Lower leg skin (tissue), 3 donors: ENCODE measurements around the gene GPR37.

Experiments used
- POLR2A ChIP-seq, 2 donors: fragments of 450-650 bp; IDR thresholded peaks; one replicate each; pipeline ENCODE4 v1.6.1; 2016 to 2017; ENCODE audit warnings: antibody characterized with exemption in 2 of 2, mild to moderate bottlenecking in 1 of 2, moderate library complexity in 1 of 2
- TF ChIP-seq, protein P1 (sequence below), 3 donors: fragments of 450-650 bp; IDR thresholded peaks; one replicate each; pipeline ENCODE4 v1.5.1; 2016; ENCODE audit warnings: antibody characterized with exemption in 3 of 3, mild to moderate bottlenecking in 3 of 3, moderate library complexity in 2 of 3

DNA sequence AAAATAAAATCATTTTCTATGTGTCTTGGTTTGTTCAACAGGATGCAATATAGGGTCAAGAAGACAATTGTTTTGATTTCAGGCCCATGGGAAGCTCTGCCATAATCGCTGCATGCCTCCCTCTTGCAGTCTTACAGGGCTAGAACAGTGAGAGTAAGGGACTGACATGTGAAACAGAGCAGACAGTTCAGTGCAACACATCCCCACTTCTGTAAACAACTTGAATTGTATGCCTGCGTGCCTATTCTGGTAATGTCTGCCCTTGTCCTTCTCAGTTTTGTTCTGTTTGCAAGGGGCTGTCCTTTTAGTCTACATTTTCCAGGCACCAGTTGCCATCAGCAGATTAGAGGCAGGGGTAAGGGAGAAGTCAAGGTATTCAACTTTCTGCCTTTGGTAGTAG, 34.8 kb upstream of the GPR37 start:
- TF ChIP-seq, protein P1, sequence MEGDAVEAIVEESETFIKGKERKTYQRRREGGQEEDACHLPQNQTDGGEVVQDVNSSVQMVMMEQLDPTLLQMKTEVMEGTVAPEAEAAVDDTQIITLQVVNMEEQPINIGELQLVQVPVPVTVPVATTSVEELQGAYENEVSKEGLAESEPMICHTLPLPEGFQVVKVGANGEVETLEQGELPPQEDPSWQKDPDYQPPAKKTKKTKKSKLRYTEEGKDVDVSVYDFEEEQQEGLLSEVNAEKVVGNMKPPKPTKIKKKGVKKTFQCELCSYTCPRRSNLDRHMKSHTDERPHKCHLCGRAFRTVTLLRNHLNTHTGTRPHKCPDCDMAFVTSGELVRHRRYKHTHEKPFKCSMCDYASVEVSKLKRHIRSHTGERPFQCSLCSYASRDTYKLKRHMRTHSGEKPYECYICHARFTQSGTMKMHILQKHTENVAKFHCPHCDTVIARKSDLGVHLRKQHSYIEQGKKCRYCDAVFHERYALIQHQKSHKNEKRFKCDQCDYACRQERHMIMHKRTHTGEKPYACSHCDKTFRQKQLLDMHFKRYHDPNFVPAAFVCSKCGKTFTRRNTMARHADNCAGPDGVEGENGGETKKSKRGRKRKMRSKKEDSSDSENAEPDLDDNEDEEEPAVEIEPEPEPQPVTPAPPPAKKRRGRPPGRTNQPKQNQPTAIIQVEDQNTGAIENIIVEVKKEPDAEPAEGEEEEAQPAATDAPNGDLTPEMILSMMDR (IDR thresholded peaks at IDR 0.05), result no peak
- no peak for TF ChIP-seq POLR2A (IDR thresholded peaks at IDR 0.05)
